ENCODE measurements around the gene DNAJC25.
"Not testable (repeated sequence)": the region's sequence is repeated elsewhere in the genome, so short reads cannot be mapped to it uniquely, and the experiment has no call there.

DNAJC25 gene

DNA sequence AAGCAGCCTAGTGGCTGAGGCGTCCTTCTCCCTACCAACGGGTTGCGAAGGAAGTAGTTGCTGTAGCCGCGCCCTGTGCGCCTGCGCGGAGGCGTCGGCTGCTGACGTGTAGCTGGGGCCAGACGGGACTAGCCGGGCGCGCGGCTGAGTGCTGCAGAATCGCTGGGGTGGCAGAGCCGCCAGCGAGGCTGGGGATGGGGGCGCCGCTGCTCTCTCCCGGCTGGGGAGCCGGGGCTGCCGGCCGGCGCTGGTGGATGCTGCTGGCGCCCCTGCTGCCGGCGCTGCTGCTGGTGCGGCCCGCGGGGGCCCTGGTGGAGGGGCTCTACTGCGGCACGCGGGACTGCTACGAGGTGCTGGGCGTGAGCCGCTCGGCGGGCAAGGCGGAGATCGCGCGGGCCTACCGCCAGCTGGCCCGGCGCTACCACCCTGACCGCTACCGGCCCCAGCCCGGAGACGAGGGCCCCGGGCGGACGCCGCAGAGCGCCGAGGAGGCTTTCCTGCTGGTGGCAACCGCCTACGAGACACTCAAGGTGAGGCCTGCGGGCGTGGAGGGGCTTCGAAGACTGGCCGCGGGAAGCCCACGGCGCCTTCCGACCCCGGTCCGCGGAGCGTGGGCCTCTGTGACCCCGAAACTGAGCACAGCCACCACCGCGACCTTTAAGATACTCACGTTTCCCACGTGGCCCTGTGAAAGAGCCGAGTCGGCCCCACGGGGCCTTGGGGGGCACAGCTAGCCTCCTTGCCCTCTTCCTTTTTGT lies at the start of gene DNAJC25:
DNAJC25 (plus strand) TSS at position 121 of the 758 bp plus-strand sequence; CDS start at position 195, 74 bp downstream.
- DNase-seq (ENCODE audit: low spot score) = peak; percentile 96

GRCh38 chr9:111582888-111583287 lies 48.2 kb upstream of the DNAJC25 start:
- no peak for DNase-seq (ENCODE audit: low spot score)

- no peak for DNase-seq (ENCODE audit: low spot score)
These were observed 44.8 kb upstream of the DNAJC25 start for GRCh38 chr9:111586378-111586777.

GRCh38 chr9:111588846-111589245 lies 42.3 kb upstream of the DNAJC25 start:
- DNase-seq (ENCODE audit: low spot score) = no peak

DNA sequence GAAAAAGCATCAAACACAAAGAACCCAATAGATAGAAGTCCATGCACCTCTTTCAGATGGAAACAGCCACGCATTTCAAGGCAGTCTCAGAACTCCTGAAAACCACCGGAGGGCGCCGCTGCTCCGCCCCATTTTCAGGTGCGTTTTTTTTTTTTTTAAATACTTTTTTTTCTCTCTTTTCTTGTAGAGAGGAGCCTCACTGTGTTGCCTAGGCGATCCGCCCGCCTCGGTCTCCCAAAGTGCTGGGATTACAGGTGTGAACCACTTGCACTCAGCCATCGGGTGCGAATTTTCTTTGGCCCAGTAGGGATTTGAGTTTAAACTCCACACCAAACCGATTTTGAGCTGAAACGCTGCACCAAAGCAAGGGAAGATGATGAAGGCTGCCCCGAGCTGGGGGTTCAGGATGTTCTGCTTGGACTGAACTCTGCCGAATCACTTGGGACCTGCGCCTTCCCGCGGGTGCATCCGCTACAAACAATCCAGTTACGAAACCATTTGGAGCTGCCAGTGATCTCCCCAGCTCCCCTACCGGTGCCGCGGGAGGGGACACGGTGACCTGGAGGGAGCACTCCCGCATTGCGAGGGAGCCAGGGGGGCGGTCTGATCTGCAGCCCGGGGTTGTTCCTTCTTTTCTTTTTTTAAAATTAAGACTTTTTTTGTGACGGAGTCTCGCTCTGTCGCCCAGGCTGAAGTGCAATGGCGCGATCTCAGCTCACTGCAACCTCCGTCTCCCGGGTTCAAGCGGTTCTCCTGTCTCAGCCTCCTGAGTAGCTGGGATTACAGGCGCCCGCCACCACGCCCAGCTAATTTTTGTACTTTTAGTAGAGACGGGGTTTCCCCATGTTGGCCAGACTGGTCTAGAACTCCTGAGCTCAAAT lies 33.0 kb upstream of the DNAJC25 start:
- peak; percentile 69 for DNase-seq (ENCODE audit: low spot score)

DNA sequence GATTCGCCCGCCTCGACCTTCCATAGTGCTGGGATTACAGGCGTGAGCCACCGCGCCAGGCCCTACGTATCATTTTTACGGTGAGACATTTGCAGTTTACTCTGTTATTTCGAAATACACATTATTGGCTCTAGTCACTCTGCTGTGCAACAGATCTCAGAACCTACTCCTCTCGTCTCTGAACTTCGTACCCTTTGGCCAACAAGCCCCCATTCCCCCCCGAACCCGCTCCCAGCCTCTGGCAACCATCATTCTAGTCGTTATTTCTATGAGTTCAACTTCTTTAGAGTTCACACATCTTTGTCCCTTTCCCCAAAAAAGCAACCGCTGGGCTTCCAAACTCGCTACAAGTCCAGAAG lies 32.4 kb upstream of the DNAJC25 start:
- DNase-seq (ENCODE audit: low spot score) = no peak

DNA sequence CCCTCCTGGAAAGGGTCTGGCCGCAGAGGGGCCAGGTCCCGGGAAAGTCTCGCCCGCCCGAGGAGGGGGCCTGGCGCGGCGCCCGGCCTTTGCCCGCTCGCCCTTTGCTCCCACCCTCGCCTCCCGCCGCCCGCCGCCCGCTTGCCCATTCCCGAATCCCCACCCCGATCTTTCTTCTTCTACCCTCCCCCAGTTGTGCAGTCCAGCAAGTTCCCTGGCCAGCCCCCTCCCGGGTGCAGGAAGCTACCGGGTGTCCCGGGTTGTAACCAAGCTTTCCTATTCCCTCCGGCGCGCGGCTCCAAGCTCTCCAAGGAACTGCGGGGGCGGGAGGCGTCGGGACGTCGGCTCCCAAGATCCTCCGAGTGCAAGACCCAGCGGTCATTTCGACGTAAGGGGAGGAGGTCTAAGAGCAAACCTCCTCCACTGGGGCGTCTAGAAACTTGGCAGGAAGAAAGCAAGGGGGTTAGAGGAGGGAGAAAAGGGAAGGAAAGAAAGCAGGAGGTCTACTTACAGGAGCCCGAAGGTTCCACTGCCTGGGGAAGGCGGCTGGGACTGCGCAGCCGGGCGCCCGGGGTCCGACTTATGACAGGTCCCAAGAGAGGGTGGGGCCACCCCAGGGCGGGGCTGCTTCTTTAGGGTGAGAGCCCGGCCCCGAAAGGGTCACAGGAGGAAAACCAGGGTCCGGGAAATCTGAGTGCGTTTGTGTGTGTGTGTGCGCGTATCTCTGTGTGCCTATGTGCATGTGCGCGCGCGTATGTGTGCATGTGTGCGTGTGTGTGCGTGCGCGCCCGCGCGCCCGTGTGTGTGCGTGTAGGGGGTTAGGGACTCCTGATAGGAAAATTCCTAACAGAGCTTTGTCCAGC lies 31.8 kb upstream of the DNAJC25 start, which contains the start of gene PTGR1:
PTGR1 (minus strand) TSS at position 556 of the 863 bp plus-strand sequence. CDS start 2,225 bp downstream, outside the sequence.
- DNase-seq (ENCODE audit: low spot score) = peak; percentile 85

DNA sequence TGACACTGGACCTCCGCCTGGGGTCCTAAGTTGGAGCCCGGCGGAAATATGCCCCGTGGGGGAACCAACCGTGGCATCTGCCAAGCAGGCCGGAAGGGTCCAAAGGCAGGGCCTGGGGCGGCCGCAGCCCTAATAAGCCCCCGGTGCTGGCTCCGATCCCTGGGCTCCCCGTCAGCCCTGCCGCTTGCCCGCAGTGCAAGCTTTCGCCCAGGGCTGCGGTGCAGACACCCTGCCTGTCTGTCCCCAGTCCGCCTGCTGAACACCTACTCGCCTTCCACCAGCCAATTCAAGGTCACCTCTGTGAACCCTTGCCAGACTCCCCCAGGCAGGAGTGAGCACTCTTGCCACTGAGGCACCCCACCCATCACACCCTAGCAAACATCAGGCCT lies 31.2 kb upstream of the DNAJC25 start:
- DNase-seq (ENCODE audit: low spot score) = no peak

DNA sequence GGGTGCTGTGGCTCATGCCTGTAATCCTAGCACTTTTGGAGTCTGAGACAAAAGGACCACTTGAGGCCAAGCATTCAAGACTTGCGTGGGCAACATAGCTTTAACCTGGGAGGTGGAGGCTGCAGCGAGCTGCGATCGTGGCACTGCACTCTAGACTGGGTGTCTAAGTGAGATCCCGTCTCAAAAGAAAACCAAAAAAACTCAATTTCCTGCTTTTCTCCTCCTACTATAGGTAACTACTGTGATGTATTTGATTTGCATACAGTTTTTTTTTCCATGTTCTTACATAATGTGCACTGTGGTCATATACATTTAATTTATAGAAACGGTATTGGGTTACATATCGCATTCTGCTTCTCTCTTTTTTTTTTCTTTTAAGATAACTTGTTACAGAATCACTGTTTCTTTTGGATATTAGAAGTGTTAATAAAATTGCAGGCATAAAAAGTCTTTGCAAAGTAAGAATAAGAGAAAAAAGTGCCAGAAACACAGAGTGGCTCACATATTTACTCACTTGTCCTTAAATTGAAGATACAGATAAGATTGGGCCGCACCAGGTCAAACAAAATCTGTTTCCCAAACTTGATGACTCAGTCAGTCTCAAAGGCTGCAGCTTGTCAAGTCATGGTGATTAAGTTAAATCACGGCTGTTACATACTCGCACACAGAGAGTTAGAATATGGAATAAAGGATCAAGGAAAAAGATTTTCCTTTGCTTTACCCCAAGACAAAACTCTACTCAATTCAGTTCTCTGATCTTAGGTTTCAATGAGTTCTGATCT lies 29.7 kb upstream of the DNAJC25 start:
- DNase-seq (ENCODE audit: low spot score) = no peak

GRCh38 chr9:111603041-111603440 lies 28.1 kb upstream of the DNAJC25 start:
- no peak for DNase-seq (ENCODE audit: low spot score)

DNA sequence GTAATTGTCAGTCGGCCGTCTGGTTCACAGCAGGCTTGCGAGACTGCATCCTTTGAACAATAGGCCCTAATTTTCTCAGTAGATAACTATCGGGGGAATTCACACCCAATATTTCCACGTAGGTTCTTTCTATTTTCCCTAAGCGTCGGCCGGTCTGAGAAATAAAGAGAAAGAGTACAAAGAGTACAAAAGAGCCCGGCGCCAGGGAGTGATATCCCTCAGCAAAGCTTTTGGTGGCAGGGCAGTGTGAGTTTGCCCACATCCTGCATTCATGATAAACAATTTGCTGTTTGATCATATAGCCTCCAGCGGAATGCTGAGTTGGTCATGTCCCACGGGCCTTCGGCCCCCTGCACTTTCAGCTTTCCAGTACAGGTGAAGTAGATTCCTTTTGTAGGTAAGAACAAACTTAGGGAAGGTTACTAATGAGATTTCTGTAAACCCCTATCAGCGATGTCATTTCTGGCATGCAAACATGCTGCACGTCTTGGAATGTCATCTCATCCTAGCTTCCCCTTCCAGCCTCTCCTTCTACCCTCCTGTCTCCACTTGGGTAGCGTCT lies 27.0 kb upstream of the DNAJC25 start:
- no peak for DNase-seq (ENCODE audit: low spot score)

GRCh38 chr9:111605041-111605559 lies 26.0 kb upstream of the DNAJC25 start:
- DNase-seq (ENCODE audit: low spot score) = no peak

DNA sequence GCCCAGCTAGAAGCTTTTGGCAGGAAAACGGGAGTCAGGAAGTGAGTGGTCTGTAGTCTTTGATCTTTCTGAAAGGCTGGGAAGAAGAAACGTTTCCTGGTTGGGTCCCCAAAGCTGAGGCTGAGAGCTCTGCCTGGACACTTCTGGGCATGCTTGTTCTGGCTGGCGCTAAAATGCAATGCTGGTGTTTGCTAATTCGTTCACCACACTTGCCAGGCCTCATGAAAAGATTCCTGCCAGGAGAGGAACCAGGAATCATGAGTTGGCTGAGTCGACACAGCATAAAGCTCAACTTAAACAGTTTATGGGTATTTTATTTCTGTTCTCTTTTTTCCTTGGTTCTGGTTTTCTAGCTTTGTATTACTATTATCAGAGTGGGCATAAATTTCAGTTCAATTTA lies 21.0 kb upstream of the DNAJC25 start:
- DNase-seq (ENCODE audit: low spot score) = no peak

DNA sequence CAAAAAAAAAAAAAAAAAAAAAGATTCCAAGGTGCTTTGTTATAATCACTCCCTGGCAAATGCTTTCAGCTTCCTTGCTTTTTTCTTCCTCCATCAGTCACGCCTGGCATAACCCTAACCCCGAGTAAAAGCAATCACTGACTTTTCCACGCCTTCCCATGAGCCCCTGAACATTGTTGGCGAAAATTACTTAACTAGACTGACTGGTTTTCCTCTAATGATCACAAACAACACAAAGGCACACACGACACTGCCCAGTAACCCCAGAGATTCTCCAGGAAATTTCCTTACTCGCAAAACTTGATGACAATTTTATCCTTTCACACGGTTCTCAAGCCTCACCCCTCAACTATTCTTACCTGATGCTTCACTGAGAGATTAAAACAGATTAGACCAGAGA lies 20.3 kb upstream of the DNAJC25 start:
- DNase-seq (ENCODE audit: low spot score) = no peak

GRCh38 chr9:111613436-111614040 lies 17.6 kb upstream of the DNAJC25 start:
- no peak for DNase-seq (ENCODE audit: low spot score)

DNA sequence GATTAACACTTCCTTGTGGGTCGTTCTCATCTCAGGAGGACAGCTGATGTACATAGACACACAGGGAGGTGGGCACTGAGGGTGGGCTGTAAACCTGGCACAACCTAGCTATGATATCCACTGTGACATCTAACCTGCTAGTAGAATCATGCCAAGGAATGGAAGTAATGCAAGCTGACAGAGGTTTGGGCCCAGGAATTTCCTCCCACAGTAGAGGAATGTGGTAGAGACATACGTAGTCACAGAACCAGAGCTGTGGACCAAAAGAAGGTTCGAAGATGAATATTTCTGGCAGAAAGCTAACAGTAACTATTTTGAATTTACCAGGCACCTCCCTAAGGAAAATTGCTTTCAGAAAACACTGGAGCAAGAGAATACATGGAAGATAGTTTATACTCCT lies 15.2 kb upstream of the DNAJC25 start:
- DNase-seq (ENCODE audit: low spot score) = no peak

- not testable (repeated sequence) for DNase-seq (ENCODE audit: low spot score)
These were observed 13.8 kb upstream of the DNAJC25 start for GRCh38 chr9:111617349-111617748.

DNA sequence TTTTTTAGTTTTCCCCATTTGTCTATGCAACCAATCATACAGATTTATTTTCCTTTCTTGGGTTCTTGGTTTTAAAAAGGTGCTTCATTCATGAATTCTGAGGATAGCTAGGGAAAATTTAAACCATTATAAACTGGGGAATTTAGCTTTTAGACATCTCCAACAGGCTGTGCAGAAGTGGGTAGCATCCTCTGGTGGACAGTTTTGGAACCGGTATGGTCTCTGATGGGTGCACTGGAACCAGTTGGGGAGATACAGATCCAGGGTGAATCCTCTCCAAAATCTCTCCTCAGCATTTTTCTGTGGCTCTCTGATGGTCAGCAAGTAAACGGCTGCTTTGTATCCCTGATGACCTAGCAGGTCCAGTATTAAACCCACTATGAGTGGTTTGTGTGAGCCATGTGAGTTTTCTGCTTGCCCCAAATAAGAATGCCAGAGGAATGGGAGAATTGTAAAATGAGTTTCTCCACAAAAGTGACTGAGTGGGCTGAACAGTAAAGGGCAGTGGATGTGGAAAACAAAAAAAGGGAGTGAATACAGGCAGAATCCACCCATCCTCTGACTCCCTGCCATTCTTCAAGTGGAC lies 9.1 kb upstream of the DNAJC25 start:
- no peak for DNase-seq (ENCODE audit: low spot score)

DNA sequence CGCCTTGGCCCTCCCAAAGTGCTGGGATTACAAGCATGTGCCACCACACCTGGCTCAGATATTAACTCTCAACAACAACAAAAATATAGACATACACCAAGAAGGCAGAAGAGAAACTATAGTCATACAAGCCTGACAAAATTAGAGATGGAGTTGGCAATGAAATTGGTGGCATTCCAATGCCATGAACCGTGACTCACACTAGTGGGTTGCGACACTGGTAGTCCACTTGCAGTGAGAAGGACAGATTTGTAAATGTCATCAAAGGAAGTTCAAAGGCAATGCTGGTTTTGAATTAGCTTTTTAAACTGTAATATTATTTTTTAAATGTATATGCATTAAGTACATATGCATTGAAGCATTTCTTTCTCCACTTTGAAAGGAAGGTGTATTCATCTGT lies 8.5 kb upstream of the DNAJC25 start:
- DNase-seq (ENCODE audit: low spot score) = no peak
